Measurements from ENCODE around the gene RNPC3.

RNPC3 gene

GRCh38 chr1:103525607-103526507 lies at the start of gene RNPC3:
Gene RNPC3, plus strand, starts transcription at chr1:103525699. Its CDS starts 372 bp downstream, at chr1:103526071.
- no peak for TF ChIP-seq CTCF (IDR thresholded peaks at IDR 0.05; ENCODE audit: borderline replicate concordance, insufficient read depth, low read depth, low read length)
- H3K4me3 ChIP-seq (ENCODE audit: low read depth, low read length) = peak within 1 kb of the TSS; percentile 62

- no peak for TF ChIP-seq CTCF (IDR thresholded peaks at IDR 0.05; ENCODE audit: borderline replicate concordance, insufficient read depth, low read depth, low read length)
- no peak overlapping the region for H3K4me3 ChIP-seq (ENCODE audit: low read depth, low read length)
Observed at GRCh38 chr1:103477101-103477500, 48.4 kb upstream of the RNPC3 start.

GRCh38 chr1:103489935-103490334 lies 35.6 kb upstream of the RNPC3 start:
- no peak overlapping the region for H3K4me3 ChIP-seq (ENCODE audit: low read depth, low read length)
- no peak for TF ChIP-seq CTCF (IDR thresholded peaks at IDR 0.05; ENCODE audit: borderline replicate concordance, insufficient read depth, low read depth, low read length)

- no peak overlapping the region for H3K4me3 ChIP-seq (ENCODE audit: low read depth, low read length)
- TF ChIP-seq CTCF (IDR thresholded peaks at IDR 0.05; ENCODE audit: borderline replicate concordance, insufficient read depth, low read depth, low read length) = no peak
Observed at GRCh38 chr1:103492003-103492625, 33.4 kb upstream of the RNPC3 start.

DNA sequence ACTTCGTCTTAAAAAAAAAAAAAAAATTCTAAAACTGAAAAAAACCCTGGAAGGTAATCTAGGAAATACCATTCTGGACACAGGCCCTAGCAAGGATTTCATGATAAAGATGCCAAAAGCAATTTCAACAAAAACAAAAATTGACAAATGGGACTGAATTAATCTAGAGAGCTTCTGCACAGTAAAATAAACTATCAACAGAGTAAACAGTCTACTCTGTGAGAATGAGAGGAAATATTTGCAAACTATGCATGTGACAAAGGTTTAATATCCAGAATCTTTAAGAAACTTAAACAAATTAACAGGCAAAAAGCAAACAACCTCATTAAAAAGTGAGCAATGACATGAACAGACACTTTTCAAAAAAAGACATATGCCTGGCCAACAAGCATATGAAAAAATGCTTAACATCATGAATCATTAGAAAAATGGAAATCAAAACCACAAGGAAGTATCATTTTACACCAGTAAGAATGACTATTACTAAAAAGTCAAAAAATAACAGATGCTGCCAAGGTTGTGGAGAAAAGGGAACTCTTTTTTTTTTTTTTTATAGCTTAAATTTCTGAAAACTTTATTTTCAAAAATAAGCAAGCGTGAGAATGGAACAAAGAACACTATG lies 29.4 kb upstream of the RNPC3 start:
- no peak for TF ChIP-seq CTCF (IDR thresholded peaks at IDR 0.05; ENCODE audit: borderline replicate concordance, insufficient read depth, low read depth, low read length)
- no peak overlapping the region for H3K4me3 ChIP-seq (ENCODE audit: low read depth, low read length)

DNA sequence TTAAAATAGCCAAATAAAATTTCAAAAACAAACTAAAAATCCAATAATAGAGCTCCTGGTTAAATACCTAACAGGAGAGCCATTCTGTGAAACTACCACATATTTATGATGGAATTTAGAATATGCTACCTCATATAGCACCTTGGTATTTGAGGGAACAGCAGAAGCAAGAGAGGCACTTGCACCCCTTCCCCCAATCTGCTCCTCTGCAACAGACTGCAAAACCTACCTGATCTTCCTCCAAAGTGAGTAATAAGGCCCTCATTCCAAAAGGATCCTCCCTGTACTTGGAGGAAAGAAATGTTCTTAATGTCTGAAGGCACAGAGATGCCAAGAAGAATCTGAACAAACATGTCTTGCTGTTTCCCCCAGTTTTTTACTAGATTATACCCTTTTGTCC lies 28.1 kb upstream of the RNPC3 start:
- H3K4me3 ChIP-seq (ENCODE audit: low read depth, low read length) = no peak overlapping the region
- no peak for TF ChIP-seq CTCF (IDR thresholded peaks at IDR 0.05; ENCODE audit: borderline replicate concordance, insufficient read depth, low read depth, low read length)
